ENCODE data around the gene ABR. TPM values are rescaled to one million over a fixed set of nuclear protein-coding genes. Genes with fewer than 3 reads are reported as not detected.

Gene ABR
- total and polyA plus RNA-seq, 2 of the 13 experiments (the other 11 are each of a cell fraction or from before 2014, with no cell fraction given), result 12.4 to 40.4 TPM

- TF ChIP-seq ZNF713 (CRISPR knock-in tag; IDR thresholded peaks at IDR 0.05) (no peak), NCOA2 (CRISPR knock-in tag; IDR thresholded peaks at IDR 0.05) (no peak), KDM5B (CRISPR knock-in tag; IDR thresholded peaks at IDR 0.05; ENCODE audit: borderline replicate concordance) (peak; percentile 50; the same call in 1 of the 2 replicates), PLSCR1 (CRISPR knock-in tag; IDR thresholded peaks at IDR 0.05; ENCODE audit: borderline replicate concordance) (no peak), HNRNPL (IDR thresholded peaks at IDR 0.05; ENCODE audit: low read depth, low read length) (peak; percentile 30; the same call in 1 of the 2 replicates), ZSCAN21 (CRISPR knock-in tag; IDR thresholded peaks at IDR 0.05; ENCODE audit: borderline replicate concordance) (no peak), THAP7 (CRISPR knock-in tag; IDR thresholded peaks at IDR 0.05) (peak; percentile 67; the same call in 1 of the 2 replicates), REPIN1 (CRISPR knock-in tag; IDR thresholded peaks at IDR 0.05; ENCODE audit: borderline replicate concordance, low read depth) (peak; percentile 69; the same call in 1 of the 2 replicates), STAG1 (CRISPR knock-in tag; IDR thresholded peaks at IDR 0.05) (peak; percentile 71), ZNF331 (CRISPR knock-in tag; IDR thresholded peaks at IDR 0.05) (0 out of 2 replicates have a peak, but pooled peaks have one; percentile 21), SOX6 (IDR thresholded peaks at IDR 0.05) (no peak), SOX6 (CRISPR knock-in tag; IDR thresholded peaks at IDR 0.05) (peak; percentile 35), ZKSCAN8 (CRISPR knock-in tag; IDR thresholded peaks at IDR 0.05; ENCODE audit: borderline replicate concordance) (0 out of 2 replicates have a peak, but pooled peaks have one; percentile 23), ZNF687 (CRISPR knock-in tag; IDR thresholded peaks at IDR 0.05) (peak; percentile 58), YY1 (IDR thresholded peaks at IDR 0.05; ENCODE audit: insufficient read depth, insufficient replicate concordance, low read depth, low read length) (peak; percentile 49), MTF2 (CRISPR knock-in tag; IDR thresholded peaks at IDR 0.05; ENCODE audit: borderline replicate concordance) (peak; percentile 92; the same call in 1 of the 2 replicates), ZNF800 (CRISPR knock-in tag; IDR thresholded peaks at IDR 0.05) (no peak)
These were observed 7.4 kb upstream of the ABR start (continued) for GRCh38 chr17:1186923-1187771.
